Measurements from ENCODE around the gene CALHM4.
"Not testable (repeated sequence)": the region's sequence is repeated elsewhere in the genome, so short reads cannot be mapped to it uniquely, and the experiment has no call there.

The CALHM4 gene

GRCh38 chr6:116578335-116578734, 24.8 kb downstream of the CALHM4 start:
- DNase-seq: no peak

- no peak for DNase-seq
These were observed 25.6 kb downstream of the CALHM4 start for GRCh38 chr6:116579143-116579542.

GRCh38 chr6:116580198-116580597, 26.6 kb downstream of the CALHM4 start:
- no peak for DNase-seq

- no peak for DNase-seq
These were observed 32.7 kb downstream of the CALHM4 start for GRCh38 chr6:116586276-116586675.

GRCh38 chr6:116586738-116587137, 33.2 kb downstream of the CALHM4 start:
- no peak for DNase-seq

GRCh38 chr6:116595247-116595646, 41.7 kb downstream of the CALHM4 start:
- DNase-seq: no peak

- no peak for DNase-seq
These were observed 43.3 kb downstream of the CALHM4 start for GRCh38 chr6:116596815-116597214.

GRCh38 chr6:116603916-116604315, 50.4 kb downstream of the CALHM4 start:
- DNase-seq: not testable (repeated sequence)

- DNase-seq: not testable (repeated sequence)
These were observed 51.3 kb downstream of the CALHM4 start for GRCh38 chr6:116604868-116605267.

- DNase-seq: no peak
These were observed 52.4 kb downstream of the CALHM4 start for GRCh38 chr6:116605935-116606334.
